Measurements from ENCODE around the gene MEI1.

The MEI1 gene

DNA sequence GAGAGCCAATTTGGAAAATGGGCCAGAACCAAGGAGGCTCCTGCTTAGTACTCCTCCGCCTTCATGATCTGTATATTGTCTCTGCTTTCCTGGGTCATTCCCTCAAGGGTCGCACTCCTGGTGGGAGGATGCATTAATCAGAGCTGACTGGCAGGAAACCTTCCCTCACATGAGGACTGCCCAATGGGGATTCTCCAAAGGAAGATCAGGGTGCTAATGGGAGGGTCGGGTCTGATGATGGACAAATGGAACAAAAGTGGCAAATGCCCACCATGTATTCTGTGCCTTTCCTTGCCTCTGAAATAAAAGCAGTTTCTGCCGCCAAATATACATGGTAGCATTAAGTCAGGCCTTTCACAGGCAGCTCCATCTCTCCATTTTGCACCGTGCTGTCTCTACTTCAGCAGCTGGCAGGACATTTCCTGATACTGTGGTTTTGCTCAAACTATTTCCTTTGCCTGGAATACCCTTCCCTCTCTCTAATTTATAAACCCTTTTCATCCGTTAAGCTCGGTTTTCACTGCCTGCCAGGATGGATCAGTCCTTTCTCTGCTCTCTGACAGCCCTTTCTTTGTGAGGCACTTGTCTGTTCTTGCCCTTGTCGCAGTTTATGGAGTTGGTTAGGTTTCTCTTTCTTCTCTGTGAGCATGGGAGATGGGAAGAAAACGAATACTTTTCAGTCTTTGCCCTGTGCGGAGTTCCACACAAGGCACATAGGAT, 147.1 kb downstream of the MEI1 start:
- CTCF ChIA-PET, result interaction anchor here (1.0 to 2.6 kb wide), 6 partner anchors 8 to 24 kb away, joined by 3 to 25 read pairs (median 5); no protein-coding TSS in a partner anchor
- POLR2A ChIA-PET, result interaction anchor here (1.0 to 1.2 kb wide), 2 partner anchors 10 to 16 kb away, joined by 3 to 8 read pairs; no protein-coding TSS in a partner anchor
- DNase-seq (ENCODE audit: extremely low spot score), result no peak
- TF ChIP-seq, protein P1, sequence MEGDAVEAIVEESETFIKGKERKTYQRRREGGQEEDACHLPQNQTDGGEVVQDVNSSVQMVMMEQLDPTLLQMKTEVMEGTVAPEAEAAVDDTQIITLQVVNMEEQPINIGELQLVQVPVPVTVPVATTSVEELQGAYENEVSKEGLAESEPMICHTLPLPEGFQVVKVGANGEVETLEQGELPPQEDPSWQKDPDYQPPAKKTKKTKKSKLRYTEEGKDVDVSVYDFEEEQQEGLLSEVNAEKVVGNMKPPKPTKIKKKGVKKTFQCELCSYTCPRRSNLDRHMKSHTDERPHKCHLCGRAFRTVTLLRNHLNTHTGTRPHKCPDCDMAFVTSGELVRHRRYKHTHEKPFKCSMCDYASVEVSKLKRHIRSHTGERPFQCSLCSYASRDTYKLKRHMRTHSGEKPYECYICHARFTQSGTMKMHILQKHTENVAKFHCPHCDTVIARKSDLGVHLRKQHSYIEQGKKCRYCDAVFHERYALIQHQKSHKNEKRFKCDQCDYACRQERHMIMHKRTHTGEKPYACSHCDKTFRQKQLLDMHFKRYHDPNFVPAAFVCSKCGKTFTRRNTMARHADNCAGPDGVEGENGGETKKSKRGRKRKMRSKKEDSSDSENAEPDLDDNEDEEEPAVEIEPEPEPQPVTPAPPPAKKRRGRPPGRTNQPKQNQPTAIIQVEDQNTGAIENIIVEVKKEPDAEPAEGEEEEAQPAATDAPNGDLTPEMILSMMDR (IDR thresholded peaks at IDR 0.05; ENCODE audit: control extremely low read depth, extremely low read depth, low read depth, missing control alignments), result no peak

- ChIA-PET CTCF (interaction anchor here (0.8 to 2.6 kb wide), 6 partner anchors 9 to 151 kb away, joined by 3 to 25 read pairs (median 4); no protein-coding TSS in a partner anchor), POLR2A (interaction anchor here (0.9 to 1.2 kb wide), 3 partner anchors 11 to 24 kb away, joined by 3 to 6 read pairs (median 3); no protein-coding TSS in a partner anchor)
- DNase-seq (ENCODE audit: extremely low spot score), result no peak
- TF ChIP-seq, protein P1 (IDR thresholded peaks at IDR 0.05; ENCODE audit: control extremely low read depth, extremely low read depth, low read depth, missing control alignments), result no peak
Measured at GRCh38 chr22:41847300-41847699, 148.0 kb downstream of the MEI1 start.

DNA sequence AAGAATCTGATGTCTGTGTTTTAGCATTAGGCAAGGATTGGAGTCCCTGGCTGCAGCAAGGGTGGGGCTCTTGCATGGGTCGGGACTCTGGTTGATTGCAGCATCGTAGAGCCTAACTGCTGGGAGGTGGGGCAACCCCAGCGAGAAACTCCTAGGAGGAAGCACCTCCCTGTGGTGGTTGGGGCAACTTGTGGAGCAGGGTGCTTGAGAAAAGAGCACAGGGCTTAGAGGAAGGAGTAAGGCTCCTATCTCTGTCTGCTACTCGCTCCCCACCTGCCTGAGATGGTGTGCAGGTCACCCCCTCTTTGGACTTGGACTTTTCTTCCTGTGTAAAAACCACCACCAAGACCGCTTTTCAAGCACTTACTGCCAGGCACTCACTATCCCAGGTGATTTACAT, 149.2 kb downstream of the MEI1 start:
- TF ChIP-seq, protein P1 (IDR thresholded peaks at IDR 0.05; ENCODE audit: control extremely low read depth, extremely low read depth, low read depth, missing control alignments), result no peak
- ChIA-PET CTCF (interaction anchor here (2.0 kb wide), 1 partner anchor 10 kb away, joined by 5 read pairs; no protein-coding TSS in a partner anchor), POLR2A (no interaction called here)
- DNase-seq (ENCODE audit: extremely low spot score), result no peak

Measured in GM10248 (cell line).